GM19372 (cell line): ENCODE measurements around the gene LUC7L.
"Not testable (repeated sequence)": the region's sequence is repeated elsewhere in the genome, so short reads cannot be mapped to it uniquely, and the experiment has no call there.

ENCODE experiments used
- ATAC-seq: cut with Tn5 transposase; IDR thresholded peaks from one replicate; pipeline ENCODE4 v1.9.1; 2021; ENCODE audit warnings: mild to moderate bottlenecking, low read depth, moderate library complexity; ENCODE audit not compliant: unreplicated experiment

Gene LUC7L, protein sequence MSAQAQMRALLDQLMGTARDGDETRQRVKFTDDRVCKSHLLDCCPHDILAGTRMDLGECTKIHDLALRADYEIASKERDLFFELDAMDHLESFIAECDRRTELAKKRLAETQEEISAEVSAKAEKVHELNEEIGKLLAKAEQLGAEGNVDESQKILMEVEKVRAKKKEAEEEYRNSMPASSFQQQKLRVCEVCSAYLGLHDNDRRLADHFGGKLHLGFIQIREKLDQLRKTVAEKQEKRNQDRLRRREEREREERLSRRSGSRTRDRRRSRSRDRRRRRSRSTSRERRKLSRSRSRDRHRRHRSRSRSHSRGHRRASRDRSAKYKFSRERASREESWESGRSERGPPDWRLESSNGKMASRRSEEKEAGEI

DNA sequence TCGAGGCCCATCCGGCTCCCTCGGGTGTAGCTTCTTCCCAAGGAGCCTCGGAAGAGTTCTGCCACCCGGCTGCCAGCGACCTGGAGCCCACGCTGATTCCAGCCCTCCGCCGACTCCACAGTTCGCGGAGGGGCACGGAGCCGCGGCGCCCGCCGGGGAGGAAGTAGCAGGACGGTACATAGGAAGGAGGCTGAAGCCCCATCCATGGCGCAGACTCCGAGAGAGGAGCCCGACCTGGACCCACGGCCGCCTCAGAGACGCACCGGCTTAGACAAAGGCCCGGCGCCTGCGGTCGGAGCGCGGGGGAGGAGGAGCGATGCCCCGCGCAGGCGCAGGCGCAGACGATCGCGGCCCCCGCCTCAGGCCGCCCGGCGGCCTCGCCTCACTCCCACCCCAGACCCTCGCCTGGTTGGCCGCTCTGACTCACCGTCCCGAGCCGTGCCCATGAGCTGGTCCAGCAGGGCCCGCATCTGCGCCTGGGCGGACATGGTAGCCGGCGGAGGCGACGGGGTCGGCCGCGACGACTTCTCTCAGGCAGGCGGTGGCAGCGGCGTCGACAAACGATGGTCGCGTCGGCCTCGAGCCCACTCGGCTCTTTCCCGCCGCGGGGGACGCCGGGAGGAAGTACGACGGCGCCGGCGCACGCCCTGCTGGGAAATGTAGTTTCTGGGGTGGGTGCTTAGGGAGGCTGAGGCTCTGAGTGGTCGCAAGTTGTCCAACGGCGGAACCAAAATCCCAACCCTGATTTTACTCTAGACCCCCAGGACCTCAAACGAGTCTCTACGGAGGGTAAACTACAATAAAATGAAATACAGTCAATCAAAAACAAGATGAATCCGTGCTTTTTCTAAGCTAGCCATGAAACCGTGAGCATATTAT is at the start of gene LUC7L:
LUC7L (minus strand) TSS at position 598 of the 879 bp plus-strand sequence; CDS start at position 488, 110 bp downstream.
- ATAC-seq, result peak; percentile 84

DNA sequence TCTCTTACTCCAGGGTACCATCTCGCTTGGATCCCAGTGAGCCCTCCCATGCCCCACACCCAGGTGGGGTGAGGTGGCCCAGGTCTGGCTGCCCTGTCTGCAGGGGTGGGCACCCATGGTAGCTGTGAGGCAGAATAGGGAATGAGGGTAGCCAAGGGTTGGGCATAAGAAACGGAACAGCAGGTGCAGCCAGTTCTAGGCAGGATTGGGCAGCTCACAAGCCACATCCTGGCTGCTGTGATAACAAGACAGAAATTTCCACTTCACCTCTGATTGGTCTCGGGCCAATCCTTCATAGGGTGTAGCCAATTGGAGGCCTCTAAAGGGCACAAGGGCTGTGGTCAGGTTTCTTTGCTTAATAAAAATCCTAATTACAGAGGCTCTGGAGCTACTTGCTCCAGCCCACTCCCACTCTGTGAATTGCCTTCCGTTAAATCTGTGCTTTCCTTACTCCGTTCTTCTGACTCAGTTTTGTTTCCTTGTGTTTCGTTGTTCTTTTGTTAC is 49.7 kb upstream of the LUC7L start:
- no peak for ATAC-seq

DNA sequence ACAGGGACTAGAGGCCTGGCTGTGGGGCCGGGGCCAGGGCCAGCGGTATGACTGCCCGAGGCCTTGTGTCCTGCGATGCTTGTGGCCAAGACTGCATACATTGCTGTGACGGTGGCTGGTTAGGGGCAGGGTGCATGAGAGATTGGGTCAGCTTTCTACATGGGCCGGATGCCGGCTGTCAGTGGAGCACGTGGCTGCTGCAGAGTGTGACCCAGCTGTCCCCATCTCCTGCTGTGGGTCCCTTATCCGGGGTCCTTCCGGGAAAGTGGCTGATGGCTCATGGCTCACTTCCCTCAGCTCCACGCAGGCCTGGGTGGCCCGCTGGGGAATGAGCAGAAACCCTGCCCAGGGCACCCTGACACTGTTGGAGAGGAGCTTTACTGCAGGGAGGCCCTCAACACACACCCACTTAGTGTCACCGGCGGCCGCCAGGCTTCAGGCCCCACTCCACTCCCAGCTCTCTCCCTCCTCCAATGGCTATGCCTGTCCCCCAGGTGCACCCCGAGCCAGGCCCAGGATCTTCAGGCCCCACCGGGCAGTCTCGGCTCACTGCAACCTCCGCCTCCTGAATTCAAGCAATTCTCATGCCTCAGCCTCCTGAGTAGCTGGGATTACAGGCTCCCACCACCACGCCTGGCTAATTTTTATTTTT is 47.3 kb upstream of the LUC7L start:
- no peak for ATAC-seq

DNA sequence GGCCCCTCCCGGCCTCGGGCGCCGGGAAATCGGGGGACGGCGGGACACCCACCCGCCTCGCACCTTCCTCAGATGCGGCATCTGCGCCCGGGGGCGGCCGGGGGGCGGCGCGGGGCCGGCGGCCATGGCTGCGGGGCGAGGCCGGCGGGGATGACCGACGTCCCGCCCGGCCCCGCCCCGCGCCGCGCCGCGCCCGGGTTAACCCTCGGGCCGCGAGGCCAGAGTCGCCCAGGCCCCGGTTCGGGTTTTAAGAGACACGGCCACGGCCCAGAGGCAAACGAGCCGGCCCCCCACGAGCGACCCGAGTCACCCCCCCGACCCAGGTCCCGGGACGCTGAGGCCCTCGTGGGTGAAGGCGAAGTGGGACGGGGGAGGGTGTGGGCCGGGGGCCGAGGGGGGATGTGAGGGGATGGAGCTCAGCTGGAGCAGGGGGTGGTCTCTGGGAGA is 46.6 kb upstream of the LUC7L start, which contains the start of gene RGS11:
RGS11 (minus strand) TSS at position 159 of the 447 bp plus-strand sequence; CDS start at position 126, 33 bp downstream.
- no peak for ATAC-seq

DNA sequence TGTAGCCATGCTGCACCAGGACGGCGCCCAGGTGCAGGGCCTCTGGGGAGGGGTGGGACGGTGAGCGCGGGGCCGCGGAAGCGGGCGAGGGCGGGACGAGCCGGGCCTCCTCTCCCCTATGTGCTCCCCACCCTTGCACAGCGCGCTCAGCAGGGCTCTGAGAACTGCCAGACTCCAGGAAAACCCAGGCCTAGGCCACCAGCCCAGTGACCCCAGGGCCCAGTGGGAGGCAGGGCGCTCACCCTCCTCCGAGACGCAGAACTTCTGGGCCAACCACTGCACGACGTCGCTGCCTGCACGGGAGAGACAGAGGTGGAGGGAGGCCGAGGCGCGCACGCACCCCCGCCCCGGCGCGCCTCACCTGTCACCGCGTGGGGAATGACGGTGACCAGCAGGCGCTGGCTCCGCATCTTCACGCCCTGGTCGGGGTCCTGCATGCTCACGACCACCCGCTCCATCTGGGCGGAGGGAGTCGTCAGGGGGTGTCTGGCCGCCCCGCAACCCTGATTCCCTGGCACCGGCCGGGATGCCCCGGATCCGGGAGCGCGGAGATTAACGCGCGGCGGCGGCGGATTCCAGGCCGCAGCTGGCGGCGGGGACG is 45.9 kb upstream of the LUC7L start:
- ATAC-seq, result no peak

DNA sequence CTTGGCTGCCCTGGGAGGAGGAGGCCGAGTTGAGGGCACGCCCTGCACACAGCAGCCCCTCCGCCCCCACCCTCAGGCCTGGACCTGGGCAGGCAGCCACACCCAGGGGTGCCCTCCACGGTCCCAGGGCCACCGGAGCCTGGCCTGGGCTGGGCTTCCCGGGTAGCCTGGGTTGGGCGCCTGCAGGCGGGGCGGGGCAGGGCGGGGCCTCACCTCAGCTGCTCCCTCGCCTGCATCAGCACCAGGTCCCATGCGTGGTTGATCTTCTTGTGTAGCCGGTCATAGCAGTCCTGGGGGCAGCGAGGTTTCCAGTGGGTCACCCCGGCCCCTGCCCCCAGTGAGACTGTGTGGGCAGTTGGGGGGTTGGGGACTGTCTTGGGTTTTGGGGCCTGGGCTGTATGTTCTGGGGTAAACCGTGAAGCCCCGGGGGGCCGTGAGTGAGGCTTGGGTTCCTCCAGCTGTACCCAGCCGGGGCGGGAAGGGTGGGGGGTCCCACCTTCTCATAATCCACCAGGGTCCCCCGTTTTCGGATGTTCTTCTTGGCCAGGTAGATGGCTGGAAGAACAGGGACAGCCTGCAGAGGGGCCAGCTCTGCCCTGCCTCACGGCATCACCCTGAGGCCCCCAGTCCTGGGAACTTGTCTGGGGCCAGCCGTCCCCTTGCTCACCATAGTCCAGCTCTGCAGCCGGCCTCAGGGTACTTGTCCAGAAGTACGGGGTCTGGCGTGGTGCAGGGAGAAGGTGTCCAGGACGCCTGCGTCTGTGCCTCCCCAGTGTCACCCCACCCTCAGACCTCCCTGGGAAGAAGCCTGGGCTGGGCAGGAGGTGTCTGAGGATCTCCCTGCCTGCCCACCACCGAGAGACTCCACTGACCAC is 44.5 kb upstream of the LUC7L start:
- ATAC-seq, result no peak

DNA sequence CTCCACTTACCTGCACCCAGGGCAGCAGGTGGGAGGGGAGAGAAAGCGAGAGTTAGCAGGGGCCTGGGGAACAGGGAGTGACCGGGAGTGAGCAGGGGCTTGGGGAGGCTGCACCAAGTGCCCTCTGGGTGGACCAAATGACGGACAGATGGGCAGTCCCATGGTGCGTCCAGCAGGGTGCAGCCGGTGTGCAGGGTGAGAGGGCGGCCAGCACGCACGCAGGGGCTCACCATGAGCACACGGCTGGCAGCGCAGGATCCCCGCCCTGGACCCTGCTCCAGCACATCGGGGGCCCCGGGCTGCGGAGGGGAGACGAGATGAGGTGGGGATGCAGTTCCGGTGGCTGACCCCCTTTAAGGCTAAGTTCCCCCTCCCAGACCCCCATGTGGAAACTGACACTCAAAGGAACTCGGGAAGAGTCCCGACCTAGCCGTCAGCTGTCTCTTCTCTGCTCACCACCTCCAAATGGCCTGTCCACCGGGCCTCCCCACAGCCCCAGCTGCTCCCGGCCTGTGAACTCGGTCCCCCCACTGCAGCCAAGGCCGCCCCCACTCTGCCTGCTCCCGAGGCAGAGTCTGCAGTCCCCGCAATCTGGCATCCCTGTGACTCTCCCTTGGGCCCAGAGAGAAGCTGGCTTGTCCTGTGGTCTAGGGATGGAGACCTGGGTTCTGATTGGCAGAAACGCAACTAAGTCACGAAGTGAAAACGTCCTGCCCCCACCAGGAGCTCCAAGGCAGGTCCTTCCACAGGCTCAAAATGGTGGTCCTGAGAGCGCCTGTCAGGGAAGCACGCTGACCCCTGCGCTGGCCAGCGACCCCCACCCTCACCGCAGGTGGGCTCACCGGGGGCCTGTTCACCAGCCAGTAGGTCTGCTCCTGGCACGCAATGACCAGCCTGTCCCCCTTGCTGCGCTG is 43.6 kb upstream of the LUC7L start:
- no peak for ATAC-seq

DNA sequence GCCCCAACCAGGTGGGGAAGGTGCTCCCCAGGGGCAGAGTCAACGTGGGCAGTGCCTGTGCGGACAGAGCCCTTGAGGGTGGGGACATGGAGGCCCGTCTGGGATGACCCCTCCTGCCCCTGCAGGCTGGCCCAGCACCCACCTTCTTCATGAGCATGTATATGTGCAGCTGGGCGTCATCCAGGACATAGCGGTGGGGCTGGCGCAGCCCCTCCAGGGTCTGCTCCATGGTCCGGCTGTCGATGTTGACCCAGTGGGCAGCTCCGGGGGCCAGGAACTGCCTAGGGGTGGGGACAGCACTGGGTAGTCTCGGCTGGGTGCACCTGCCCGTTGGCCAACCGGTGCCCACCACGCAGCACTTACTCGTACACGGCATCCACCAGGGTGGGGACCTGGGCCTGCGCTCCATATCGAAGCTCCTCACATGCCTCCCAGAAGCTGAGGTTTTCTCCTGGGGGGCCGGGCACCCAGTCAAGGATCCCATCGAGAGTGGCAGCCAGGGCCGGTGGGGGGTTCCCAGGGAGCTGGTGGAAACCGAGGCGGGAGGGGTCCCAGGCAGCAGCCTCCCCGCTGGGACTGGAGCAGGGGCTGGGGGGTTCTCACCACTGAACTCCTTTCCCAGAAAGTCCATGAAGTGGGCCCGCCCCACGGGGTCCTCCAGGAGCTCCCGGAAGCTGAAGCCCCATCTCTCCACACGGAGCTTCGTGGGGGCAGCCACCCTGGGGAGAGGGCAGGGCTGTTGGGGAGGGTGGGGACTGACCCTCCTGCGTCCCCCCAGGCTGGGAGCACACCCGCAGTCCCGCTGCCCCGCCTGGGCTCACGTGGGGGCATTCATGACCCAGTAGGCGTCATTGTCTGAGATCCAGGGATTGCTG is 41.4 kb upstream of the LUC7L start:
- no peak for ATAC-seq

DNA sequence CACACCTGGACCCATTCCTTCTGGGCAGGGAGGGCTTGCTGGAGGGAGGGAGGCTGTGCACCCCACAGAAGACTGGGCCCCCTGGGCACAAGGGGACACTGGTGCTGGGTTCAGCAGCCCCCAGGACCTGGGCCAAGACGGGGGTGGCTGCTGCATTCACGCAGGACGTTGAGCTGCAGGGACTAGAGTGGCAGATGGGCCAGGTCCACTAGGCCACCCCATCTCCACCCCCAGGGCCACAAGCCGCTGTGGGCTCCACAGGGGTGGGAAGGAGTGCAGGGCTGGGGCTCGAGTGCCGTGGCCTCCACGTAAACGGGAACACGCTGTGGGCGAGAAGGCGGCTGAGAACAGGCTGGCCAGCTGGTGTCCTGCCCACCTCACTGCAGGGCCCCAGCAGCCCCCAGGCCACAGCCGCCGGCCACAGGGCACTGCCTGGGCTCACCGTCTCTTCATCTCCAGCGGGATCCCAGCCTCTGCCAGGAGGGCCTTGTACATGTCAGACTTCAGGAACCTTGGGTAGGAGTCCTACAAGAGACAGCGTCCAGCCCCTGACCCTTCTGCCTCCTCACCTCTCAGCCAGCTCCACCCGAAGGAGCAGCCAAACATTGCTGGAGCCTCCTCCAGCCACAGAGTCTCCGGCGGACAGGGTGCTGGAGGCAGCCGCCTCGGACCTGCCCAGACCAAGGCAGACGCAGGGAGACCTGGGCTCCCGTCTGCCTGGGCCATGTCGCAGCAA is 40.0 kb upstream of the LUC7L start:
- no peak for ATAC-seq

DNA sequence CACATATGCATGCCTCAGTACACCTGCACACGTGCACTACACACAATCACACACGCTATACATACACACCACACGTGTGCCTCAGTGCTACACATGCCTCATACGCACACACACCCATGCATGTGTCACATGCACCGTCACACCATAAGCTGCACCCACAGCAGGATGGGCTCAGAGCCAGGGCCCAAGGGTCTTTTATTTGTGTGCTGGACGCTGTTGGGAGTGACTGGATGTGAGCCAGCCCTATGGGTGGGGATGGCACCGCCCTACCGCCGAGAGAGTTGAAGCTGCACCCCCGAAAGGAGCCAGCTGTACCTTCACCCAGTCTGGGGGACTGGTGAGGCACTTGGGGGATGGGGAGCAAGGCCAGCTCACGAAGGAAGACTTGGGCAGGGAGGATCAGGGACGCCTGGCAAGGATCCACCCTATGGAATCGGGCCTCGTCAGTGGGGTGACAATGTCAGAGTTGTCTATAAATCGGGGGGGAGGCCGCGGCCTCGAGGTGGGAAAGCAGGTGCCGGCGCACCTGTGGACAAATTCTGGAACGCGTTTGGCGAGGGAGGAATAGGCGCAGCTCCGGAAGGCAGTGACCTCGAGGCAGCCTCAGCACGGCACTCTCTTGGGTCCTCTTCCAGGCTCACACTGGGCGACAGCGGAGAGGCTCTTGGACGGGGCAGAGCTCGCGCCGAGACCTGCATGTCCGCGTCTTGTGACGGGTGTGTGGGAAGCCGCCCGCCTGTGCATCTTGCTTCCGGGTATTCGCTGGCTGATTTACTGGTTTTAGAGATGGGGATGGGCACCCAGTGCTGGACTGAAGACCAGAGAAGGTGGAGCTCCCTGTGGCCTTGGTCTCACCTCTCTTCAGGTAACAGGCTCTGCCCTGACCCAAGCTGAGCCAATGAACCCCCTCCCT is 39.1 kb upstream of the LUC7L start:
- ATAC-seq, result no peak

DNA sequence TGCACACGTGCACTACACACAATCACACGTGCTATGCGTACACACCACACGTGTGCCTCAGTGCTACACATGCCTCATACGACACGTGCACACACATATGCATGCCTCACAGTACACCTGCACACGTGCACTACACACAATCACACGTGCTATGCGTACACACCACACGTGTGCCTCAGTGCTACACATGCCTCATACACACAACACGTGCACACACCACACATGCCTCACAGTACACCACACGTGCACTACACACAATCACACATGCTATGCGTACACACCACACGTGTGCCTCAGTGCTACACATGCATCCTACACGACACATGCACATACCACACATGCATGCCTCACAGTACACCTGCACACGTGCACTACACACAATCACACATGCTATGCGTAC is 38.3 kb upstream of the LUC7L start:
- ATAC-seq, result not testable (repeated sequence)

DNA sequence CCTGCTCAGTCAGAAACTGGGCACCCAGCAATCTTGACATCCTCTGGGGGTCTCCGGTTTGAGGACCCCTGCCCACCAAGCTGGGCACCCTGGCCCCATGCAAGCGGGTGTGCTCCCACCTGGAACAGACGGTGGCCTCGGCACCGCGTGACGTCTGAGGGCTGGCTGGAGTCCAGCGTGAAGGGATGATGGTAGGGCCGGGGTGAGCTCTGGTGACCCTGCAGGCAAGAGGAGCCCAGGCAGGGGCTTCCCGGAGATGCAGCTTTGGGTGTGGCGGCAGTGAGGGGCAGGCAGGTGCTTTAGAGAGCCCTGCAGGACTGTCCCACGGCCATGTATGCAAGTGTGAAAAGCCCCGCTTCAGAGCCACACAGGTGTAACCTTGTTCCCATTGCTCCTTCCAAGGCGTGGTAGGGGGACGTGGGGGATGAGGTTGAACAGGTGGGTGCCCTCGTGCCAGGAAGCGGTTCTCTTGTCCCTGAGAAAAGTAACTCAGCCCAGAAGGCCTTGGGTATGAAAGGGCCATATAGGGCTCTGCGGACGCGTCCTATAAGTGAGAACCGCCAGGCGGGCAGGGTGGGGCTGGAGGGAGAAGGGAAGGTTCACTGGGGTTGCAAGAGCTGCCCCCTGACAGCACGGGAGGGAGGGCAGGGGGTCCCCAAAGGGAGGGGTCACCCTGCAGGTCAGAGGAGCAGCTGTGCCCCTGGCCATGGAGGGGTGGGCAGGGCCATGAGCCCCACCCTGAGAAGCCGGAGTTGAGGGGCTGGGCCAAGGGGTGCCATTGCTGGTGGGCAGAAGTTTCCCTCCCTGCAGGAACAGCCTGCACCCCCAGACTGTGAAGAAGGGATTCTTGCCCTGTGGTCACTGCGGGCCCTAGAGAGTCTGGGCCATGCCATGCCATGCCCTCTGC is 37.3 kb upstream of the LUC7L start:
- ATAC-seq, result no peak

DNA sequence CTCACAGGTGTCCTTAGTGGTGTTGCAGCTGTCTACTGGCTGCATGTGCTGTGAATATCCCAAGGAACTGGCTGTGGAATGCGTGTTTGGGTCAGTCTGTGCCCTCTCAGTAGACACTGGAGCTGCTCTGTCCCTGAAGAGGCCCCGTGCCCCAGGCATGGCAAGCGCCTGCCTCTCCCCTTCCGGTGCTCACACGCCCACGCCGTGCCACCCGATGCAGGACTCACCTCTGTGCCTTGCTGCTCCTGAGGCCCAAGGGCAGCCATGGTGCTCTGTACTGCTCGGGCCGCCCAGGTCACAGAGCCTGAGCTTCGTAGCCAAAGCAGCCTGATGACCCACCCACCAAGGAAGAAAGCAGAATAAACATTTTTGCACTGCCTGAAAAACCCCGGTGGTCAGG is 36.5 kb upstream of the LUC7L start:
- ATAC-seq, result no peak

DNA sequence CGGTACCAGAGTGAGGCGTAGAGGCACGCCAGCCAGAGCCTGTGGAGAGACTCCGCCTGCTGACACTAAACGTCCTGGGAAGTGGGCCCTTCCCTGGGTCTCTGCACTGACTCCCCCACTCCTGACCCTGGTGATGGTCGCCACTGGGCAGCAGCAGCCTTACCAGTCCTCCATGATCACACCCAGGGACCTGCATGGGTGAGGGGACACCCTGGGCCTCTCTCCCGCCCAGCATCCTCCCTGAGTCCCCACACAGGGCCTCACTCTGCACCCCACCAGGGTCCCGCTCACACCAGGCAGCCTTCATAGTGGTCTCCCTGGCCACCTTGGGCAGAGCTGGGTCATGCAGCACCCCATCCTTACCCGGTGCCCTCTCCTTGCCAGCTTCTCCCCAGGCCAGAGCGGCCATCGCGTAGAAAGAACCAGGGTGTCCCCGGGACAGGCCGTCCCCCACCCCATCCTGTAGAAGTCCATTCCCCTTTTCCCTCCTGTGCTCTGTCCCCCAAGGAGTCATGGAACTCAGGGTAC is 35.8 kb upstream of the LUC7L start:
- no peak for ATAC-seq
